HEK293 (cell line): ENCODE results near the gene FGF19.
A peak's percentile ranks its signal among the peaks of the same experiment; 100 is the strongest.

Experiments used
- CTCF ChIA-PET: fragments of 350-600 bp; formaldehyde crosslinking; extraction: SDS; loops from one replicate; lab custom pipeline; 2021; ENCODE audit warnings: antibody characterized with exemption; lab: Yijun Ruan, JAX
- POLR2A ChIA-PET: fragments of 300-600 bp; formaldehyde crosslinking; extraction: SDS; loops from one replicate; lab custom pipeline; 2020; ENCODE audit warnings: antibody characterized with exemption, inconsistent platforms; lab: Yijun Ruan, JAX
- H3K27ac ChIP-seq: fragments of 200-500 bp; sonication (Bioruptor generic); 2 replicates; pipeline ENCODE4 v1.5.1; 2014; ENCODE audit warnings: low read depth, low read length, control low read depth, inconsistent platforms; ENCODE audit errors: extremely low read depth
- H3K36me3 ChIP-seq, 2 experiments: fragments of 200-500 bp in 1 of 2; sonication (Bioruptor generic) in 1 of 2; 1 replicate in 1 of 2; 2 replicates in 1 of 2; pipeline ENCODE4 v1.5.1; 2014 to 2017; ENCODE audit warnings: inconsistent platforms in 2 of 2, low read length in 2 of 2; ENCODE audit not compliant: control insufficient read depth in 2 of 2, insufficient read depth in 1 of 2
- H3K4me1 ChIP-seq: fragments of 200-500 bp; sonication (Bioruptor generic); 2 replicates; pipeline ENCODE4 v1.5.1; 2014; ENCODE audit warnings: mild to moderate bottlenecking, low read length, inconsistent platforms; ENCODE audit not compliant: control insufficient read depth, insufficient read depth
- H3K4me3 ChIP-seq: 2 replicates; pipeline ENCODE4 v1.5.1; 2011; ENCODE audit warnings: low read depth, mild to moderate bottlenecking, control low read depth, low read length, moderate library complexity
- H3K9me3 ChIP-seq: fragments of 200-500 bp; sonication (Bioruptor generic); 2 replicates; pipeline ENCODE4 v1.5.1; 2014; ENCODE audit warnings: low read depth, low read length, inconsistent platforms; ENCODE audit not compliant: control insufficient read depth, insufficient read depth
- ELK4 ChIP-seq: IDR thresholded peaks from 2 replicates; pipeline ENCODE4 v1.6.1; 2011; ENCODE audit warnings: mild to moderate bottlenecking, low read depth, low read length, borderline replicate concordance
- GLI4 ChIP-seq: fragments of 450-650 bp; formaldehyde crosslinking; IDR thresholded peaks from 2 replicates; pipeline ENCODE4 v1.5.1; 2016; ENCODE audit warnings: missing biosample characterization, missing genetic modification characterization
- PATZ1 ChIP-seq: fragments of 450-650 bp; formaldehyde crosslinking; IDR thresholded peaks from 2 replicates; pipeline ENCODE4 v1.5.1; 2016; ENCODE audit warnings: missing biosample characterization, missing genetic modification characterization
- YY1 ChIP-seq: fragments of 450-650 bp; formaldehyde crosslinking; IDR thresholded peaks from 2 replicates; pipeline ENCODE4 v1.5.1; 2018; ENCODE audit warnings: missing biosample characterization, missing genetic modification characterization
- ZBTB10 ChIP-seq: fragments of 450-650 bp; formaldehyde crosslinking; IDR thresholded peaks from 2 replicates; pipeline ENCODE4 v1.5.1; 2016; ENCODE audit warnings: missing biosample characterization, missing genetic modification characterization
- ZBTB26 ChIP-seq: fragments of 450-650 bp; formaldehyde crosslinking; optimal IDR thresholded peaks from 2 replicates; pipeline ENCODE3; 2016; ENCODE audit warnings: missing biosample characterization, mild to moderate bottlenecking, missing genetic modification characterization
- ZFP37 ChIP-seq: fragments of 450-650 bp; formaldehyde crosslinking; IDR thresholded peaks from 2 replicates; pipeline ENCODE4 v1.5.1; 2016; ENCODE audit warnings: missing biosample characterization, missing genetic modification characterization
- ZNF10 ChIP-seq: fragments of 450-650 bp; formaldehyde crosslinking; IDR thresholded peaks from 2 replicates; pipeline ENCODE4 v1.5.1; 2017; ENCODE audit warnings: missing biosample characterization, missing genetic modification characterization
- ZNF202 ChIP-seq: fragments of 450-650 bp; formaldehyde crosslinking; IDR thresholded peaks from 2 replicates; pipeline ENCODE4 v1.5.1; 2016; ENCODE audit warnings: missing biosample characterization, missing genetic modification characterization, borderline replicate concordance
- ZNF248 ChIP-seq: fragments of 450-650 bp; formaldehyde crosslinking; IDR thresholded peaks from 2 replicates; pipeline ENCODE4 v1.5.1; 2017; ENCODE audit warnings: missing biosample characterization, missing genetic modification characterization
- ZNF26 ChIP-seq: fragments of 450-650 bp; formaldehyde crosslinking; IDR thresholded peaks from 2 replicates; pipeline ENCODE4 v1.5.1; 2016; ENCODE audit warnings: missing biosample characterization, missing genetic modification characterization
- ZNF292 ChIP-seq: fragments of 450-650 bp; formaldehyde crosslinking; IDR thresholded peaks from 2 replicates; pipeline ENCODE4 v1.5.1; 2016; ENCODE audit warnings: low read depth, missing biosample characterization, missing genetic modification characterization, borderline replicate concordance
- ZNF391 ChIP-seq: fragments of 450-650 bp; formaldehyde crosslinking; IDR thresholded peaks from 2 replicates; pipeline ENCODE4 v1.5.1; 2016; ENCODE audit warnings: low read depth, missing biosample characterization, missing genetic modification characterization, borderline replicate concordance
- ZNF423 ChIP-seq: fragments of 450-650 bp; formaldehyde crosslinking; IDR thresholded peaks from 2 replicates; pipeline ENCODE4 v1.5.1; 2016; ENCODE audit warnings: missing biosample characterization, missing genetic modification characterization
- ZNF433 ChIP-seq: fragments of 450-650 bp; formaldehyde crosslinking; IDR thresholded peaks from 2 replicates; pipeline ENCODE4 v1.5.1; 2016; ENCODE audit warnings: missing biosample characterization, missing genetic modification characterization, low read depth
- ZNF623 ChIP-seq: fragments of 450-650 bp; formaldehyde crosslinking; IDR thresholded peaks from 2 replicates; pipeline ENCODE4 v1.5.1; 2016; ENCODE audit warnings: missing biosample characterization, missing genetic modification characterization
- ZNF629 ChIP-seq: fragments of 450-650 bp; formaldehyde crosslinking; IDR thresholded peaks from 2 replicates; pipeline ENCODE4 v1.5.1; 2017; ENCODE audit warnings: missing biosample characterization, missing genetic modification characterization
- ZNF645 ChIP-seq: fragments of 450-650 bp; formaldehyde crosslinking; IDR thresholded peaks from 2 replicates; pipeline ENCODE4; 2016; ENCODE audit warnings: missing biosample characterization, missing genetic modification characterization
- ZNF76 ChIP-seq: fragments of 450-650 bp; formaldehyde crosslinking; IDR thresholded peaks from 2 replicates; pipeline ENCODE4; 2016; ENCODE audit warnings: low read depth, missing biosample characterization, missing genetic modification characterization, borderline replicate concordance
- ZNF768 ChIP-seq: fragments of 450-650 bp; formaldehyde crosslinking; IDR thresholded peaks from 2 replicates; pipeline ENCODE4 v1.5.1; 2018; ENCODE audit warnings: missing biosample characterization, mild to moderate bottlenecking, missing genetic modification characterization
- ZNF830 ChIP-seq: fragments of 450-650 bp; IDR thresholded peaks from 2 replicates; pipeline ENCODE4 v1.5.0; 2018; ENCODE audit warnings: missing biosample characterization, missing genetic modification characterization, low read depth, mild to moderate bottlenecking, moderate library complexity
- ZXDB ChIP-seq: fragments of 450-650 bp; formaldehyde crosslinking; IDR thresholded peaks from 2 replicates; pipeline ENCODE4 v1.5.1; 2016; ENCODE audit warnings: missing biosample characterization, missing genetic modification characterization
- TF ChIP-seq, protein P1 (sequence below): fragments of 450-650 bp; formaldehyde crosslinking; IDR thresholded peaks from 2 replicates; pipeline ENCODE4 v1.5.1; 2016; ENCODE audit warnings: missing biosample characterization, missing genetic modification characterization
- TF ChIP-seq, protein P2 (sequence below): fragments of 450-650 bp; formaldehyde crosslinking; IDR thresholded peaks from 2 replicates; pipeline ENCODE4 v1.5.1; 2017; ENCODE audit warnings: missing biosample characterization, mild to moderate bottlenecking, missing genetic modification characterization, moderate library complexity

FGF19 gene

GRCh38 chr11:69704508-69705253 lies 859 bp upstream of the FGF19 start:
- CTCF ChIA-PET = interaction anchor here (0.5 to 2.6 kb wide), 22 partner anchors 8 to 1577 kb away, joined by 3 to 13 read pairs (median 4); no protein-coding TSS in a partner anchor
- POLR2A ChIA-PET = no interaction called here
- Histone ChIP-seq H3K4me3 (peak overlapping the region; percentile 30), H3K4me1 (0 out of 2 replicates have a peak, but pooled peaks cover 6% of the 10 kb centered on the region), H3K36me3 (no peaks in the 10 kb centered on the region), H3K9me3 (no peaks in the 10 kb centered on the region), H3K27ac (no peak overlapping the region)
- TF ChIP-seq ZNF391 = no peak
- TF ChIP-seq ZNF202 (tag by site-specific recombination) = no peak
- 0 out of 2 replicates have a peak, but pooled peaks have one; percentile 21 for TF ChIP-seq YY1
- peak; percentile 63 for TF ChIP-seq ZBTB26 (tag by site-specific recombination)
- peak; percentile 69; the same call in 1 of the 2 replicates for TF ChIP-seq PATZ1 (tag by site-specific recombination)
- TF ChIP-seq ZNF768 = no peak
- TF ChIP-seq ZNF423 (tag by site-specific recombination) = no peak
- no peak for TF ChIP-seq ZFP37 (tag by site-specific recombination)
- TF ChIP-seq, protein P1, sequence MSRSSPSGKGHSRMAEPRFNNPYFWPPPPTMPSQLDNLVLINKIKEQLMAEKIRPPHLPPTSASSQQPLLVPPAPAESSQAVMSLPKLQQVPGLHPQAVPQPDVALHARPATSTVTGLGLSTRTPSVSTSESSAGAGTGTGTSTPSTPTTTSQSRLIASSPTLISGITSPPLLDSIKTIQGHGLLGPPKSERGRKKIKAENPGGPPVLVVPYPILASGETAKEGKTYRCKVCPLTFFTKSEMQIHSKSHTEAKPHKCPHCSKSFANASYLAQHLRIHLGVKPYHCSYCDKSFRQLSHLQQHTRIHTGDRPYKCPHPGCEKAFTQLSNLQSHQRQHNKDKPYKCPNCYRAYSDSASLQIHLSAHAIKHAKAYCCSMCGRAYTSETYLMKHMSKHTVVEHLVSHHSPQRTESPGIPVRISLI = no peak
- TF ChIP-seq ZNF830 = no peak
- no peak for TF ChIP-seq ELK4
- 0 out of 2 replicates have a peak, but pooled peaks have one; percentile 17 for TF ChIP-seq ZBTB10 (tag by site-specific recombination)
- TF ChIP-seq, protein P2, sequence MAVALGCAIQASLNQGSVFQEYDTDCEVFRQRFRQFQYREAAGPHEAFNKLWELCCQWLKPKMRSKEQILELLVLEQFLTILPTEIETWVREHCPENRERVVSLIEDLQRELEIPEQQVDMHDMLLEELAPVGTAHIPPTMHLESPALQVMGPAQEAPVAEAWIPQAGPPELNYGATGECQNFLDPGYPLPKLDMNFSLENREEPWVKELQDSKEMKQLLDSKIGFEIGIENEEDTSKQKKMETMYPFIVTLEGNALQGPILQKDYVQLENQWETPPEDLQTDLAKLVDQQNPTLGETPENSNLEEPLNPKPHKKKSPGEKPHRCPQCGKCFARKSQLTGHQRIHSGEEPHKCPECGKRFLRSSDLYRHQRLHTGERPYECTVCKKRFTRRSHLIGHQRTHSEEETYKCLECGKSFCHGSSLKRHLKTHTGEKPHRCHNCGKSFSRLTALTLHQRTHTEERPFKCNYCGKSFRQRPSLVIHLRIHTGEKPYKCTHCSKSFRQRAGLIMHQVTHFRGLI (tag by site-specific recombination) = 0 out of 2 replicates have a peak, but pooled peaks have one; percentile 29
- no peak for TF ChIP-seq ZNF433 (tag by site-specific recombination)
- TF ChIP-seq ZXDB = no peak
- TF ChIP-seq ZNF292 (tag by site-specific recombination) = no peak
- TF ChIP-seq ZNF10 (tag by site-specific recombination) = no peak
- TF ChIP-seq ZNF623 (tag by site-specific recombination) = no peak
- TF ChIP-seq GLI4 (tag by site-specific recombination) = no peak
- no peak for TF ChIP-seq ZNF248 (tag by site-specific recombination)
- no peak for TF ChIP-seq ZNF26 (tag by site-specific recombination)
- no peak for TF ChIP-seq ZNF645
- no peak for TF ChIP-seq ZNF76
- TF ChIP-seq ZNF629 (tag by site-specific recombination) = peak; percentile 65
